HG03280 (cell line): ENCODE results near the gene CROCC2.

ENCODE experiments used
- ATAC-seq: cut with Tn5 transposase; IDR thresholded peaks from one replicate; pipeline ENCODE4 v1.9.1; 2021; ENCODE audit warnings: mild to moderate bottlenecking, moderate library complexity; ENCODE audit not compliant: unreplicated experiment

CROCC2 gene

GRCh38 chr2:240875228-240876034, 30.7 kb upstream of the CROCC2 start:
- no peak for ATAC-seq

DNA sequence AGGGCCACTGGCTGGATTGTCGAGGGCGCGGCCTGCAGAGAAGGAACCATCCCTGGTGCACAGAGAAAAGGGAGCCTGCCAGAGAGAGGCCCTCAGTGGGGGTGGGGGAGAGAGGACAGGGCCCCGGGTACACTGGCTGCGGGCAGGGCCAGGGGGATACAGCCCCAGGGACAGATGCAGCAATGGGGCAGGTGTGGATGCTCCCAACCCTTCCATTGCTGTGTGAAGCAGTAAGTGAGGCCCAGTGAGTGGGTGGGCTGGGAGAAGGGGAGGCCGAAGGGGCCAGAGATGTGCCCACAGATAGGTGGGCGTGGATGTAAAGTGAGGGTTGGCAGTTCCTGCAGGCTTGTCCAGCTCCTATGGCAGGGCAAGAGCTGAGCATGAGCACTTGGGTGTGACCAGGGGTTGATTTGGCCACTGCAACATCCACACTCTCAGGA, 30.1 kb upstream of the CROCC2 start:
- ATAC-seq: no peak

GRCh38 chr2:240876475-240877251, 29.5 kb upstream of the CROCC2 start:
- no peak for ATAC-seq

- ATAC-seq: no peak
Observed at GRCh38 chr2:240877460-240878340, 28.4 kb upstream of the CROCC2 start.

DNA sequence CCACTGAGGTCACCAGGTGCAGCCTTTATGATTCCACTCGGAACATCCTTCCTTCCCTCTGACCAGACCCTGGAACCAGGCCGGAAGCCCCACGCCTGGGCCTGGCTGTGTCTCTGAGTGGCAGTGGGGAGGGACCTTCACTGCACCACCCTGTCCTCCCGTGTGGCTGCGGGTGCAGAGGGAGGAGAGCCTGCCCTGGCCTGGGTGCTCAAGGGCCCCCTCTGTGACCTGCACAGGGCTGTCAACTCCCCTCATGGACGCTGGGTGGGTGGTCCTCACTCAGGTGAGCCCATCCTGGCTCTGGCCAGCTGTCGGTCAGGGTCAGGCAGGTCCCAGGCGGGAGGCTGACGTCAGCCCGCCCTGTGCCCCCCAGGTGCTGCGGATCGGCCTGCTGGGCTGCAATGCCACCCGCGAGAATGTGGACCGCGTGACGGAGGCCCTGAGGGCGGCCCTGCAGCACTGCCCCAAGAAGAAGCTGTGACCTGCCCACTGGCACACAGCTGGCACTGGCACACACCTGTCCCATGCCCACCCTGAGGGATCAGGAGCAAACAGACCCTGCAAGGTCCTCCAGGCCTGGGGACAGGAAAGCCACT, 27.7 kb upstream of the CROCC2 start:
- ATAC-seq: no peak

DNA sequence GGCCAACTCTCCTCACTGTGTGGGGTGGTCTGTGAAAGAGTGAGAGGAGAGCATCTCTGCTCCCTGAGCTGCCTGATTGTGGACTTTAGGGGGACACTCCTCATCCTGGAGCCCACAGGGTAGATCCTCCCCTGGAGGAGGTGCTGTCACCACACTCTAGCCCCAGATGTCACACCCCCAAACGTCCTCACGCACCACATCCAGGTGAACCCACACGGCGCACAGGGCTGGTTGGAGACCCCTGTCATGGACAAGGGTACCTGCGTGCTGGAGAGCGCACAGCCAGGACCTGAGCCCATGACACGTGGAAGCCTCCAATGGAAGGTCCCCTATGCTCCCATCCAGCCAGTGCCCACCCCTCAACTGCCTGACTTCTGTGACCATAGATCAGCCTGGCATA, 27.0 kb upstream of the CROCC2 start:
- no peak for ATAC-seq

GRCh38 chr2:240881913-240882312, 24.2 kb upstream of the CROCC2 start:
- ATAC-seq: no peak

DNA sequence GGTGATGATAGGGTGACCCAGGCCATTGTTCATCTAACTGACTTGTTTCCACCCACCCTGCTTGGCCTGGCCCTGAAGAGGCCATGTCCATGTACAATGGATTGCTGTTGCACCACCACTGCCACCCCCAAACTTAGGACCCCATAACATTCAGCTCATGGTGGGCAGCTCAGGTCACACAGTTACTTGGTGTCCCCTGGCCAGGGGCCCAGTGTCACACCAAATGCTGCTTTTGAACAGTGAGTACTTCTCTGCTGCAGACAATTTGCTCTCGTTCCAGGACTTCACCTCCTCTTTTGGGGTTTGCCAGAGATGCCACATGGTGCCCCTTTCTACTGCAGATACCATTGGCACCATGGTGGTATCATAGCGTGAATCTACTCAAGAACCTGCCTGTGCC, 21.9 kb upstream of the CROCC2 start:
- ATAC-seq: no peak

GRCh38 chr2:240884745-240885144, 21.4 kb upstream of the CROCC2 start:
- ATAC-seq: no peak

DNA sequence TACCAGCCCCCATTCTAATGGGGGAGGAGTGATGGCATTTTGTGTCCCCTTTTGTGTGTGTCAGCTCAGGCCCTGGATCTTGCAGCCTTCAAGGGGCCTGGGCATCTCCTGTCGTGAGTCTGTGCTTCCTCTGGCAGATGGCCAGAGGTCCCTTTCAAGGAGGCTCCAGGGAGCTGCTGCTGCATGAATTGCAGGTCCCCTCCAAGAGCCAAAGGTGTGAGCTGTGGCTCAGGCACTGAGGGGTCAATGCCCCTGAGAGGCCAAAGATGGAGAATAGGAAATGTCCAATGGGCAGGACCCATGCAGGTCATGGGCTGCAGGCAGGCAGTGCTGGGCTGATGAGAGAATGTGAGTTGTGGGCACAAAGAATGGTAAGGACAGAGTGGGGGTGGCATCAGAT, 20.6 kb upstream of the CROCC2 start:
- no peak for ATAC-seq

- ATAC-seq: no peak
Observed at GRCh38 chr2:240886023-240886565, 20.0 kb upstream of the CROCC2 start.

DNA sequence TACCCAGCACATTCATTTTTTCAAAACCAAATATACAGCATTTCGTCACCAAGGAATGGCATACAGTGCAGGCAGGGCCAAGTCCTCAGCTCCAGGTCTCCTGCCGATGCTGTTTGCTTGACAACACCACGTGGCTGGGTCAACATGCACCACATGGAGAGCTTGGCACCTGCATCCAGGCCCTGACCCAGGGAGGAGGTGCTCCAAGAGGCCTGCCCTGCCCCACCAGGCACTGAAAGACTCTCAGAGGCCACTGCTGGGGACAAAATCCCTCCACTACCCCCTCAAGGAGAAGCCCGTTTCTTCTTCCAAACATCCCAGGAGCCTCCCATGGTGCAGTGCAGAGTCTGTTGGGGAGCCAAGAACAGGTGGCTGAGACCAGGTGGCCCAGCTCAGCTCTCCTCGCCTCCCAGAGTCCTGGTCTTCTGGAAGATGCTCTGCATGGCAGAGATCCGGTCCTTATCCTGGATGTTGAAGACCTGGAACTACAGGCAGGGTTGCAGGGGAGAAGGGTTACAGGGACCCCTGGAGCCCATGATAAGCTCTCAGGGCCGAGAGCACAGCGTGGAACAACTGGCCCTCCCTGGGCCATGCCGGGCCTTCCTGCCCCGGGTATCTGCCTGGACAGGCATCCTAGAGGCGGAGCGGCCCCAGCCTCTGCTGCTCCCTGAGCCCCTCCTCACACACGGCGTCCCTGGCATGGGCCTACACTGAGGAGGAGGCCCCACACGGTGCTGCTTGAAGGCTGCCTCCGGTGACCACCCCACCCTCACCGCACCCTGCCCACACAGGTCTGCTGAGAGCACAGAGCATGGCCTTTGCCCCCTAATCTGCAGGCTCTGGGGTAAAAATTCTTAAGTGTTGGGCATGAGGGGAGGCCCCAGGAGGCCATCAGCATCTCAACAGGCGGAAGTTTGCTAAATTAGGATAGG, 19.2 kb upstream of the CROCC2 start:
- ATAC-seq: no peak

DNA sequence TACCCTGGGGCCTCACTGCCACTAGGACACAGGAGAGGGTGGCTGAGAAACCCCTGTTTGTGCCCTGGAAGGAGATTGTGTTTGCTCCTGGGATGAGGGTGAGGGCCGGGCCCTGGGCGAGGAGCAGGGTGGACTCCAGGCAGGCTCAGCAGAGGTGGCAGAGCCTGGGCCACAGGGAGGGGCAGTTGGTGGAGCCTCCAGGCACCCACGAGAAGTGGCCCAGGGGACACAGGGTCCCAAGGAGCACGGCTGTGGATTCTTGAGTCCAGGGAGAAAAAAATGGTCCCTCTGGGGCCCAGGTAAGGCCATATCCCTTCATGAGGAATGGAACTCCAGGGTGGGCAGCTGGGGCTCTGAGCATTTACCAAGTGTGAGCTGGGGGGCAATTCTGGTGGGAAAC, 18.5 kb upstream of the CROCC2 start:
- ATAC-seq: no peak

GRCh38 chr2:240888130-240888889, 17.8 kb upstream of the CROCC2 start:
- no peak for ATAC-seq

GRCh38 chr2:240888890-240889573, 17.1 kb upstream of the CROCC2 start:
- no peak for ATAC-seq

GRCh38 chr2:240889601-240890560, 16.3 kb upstream of the CROCC2 start:
- no peak for ATAC-seq

GRCh38 chr2:240890691-240891090, 15.4 kb upstream of the CROCC2 start:
- no peak for ATAC-seq
